KMS-11 (cell line): ENCODE data around the gene PRKG1.

Experiments used
- H2AFZ ChIP-seq: fragments of 200-600 bp; sonication (generic); 2 replicates; pipeline ENCODE4 v1.6.1; 2016; ENCODE audit warnings: antibody characterized with exemption, mixed run types, low read depth
- H3K27ac ChIP-seq: fragments of 200-600 bp; sonication (generic); 2 replicates; pipeline ENCODE4 v1.6.1; 2016; ENCODE audit warnings: mild to moderate bottlenecking, mixed run types
- H3K27me3 ChIP-seq: fragments of 200-600 bp; sonication (generic); 2 replicates; pipeline ENCODE4 v1.6.1; 2017; ENCODE audit warnings: mild to moderate bottlenecking, low read depth, mixed run types, moderate library complexity; ENCODE audit not compliant: insufficient read depth
- H3K36me3 ChIP-seq: fragments of 200-600 bp; sonication (generic); 2 replicates; pipeline ENCODE4 v1.6.1; 2017; ENCODE audit warnings: mild to moderate bottlenecking, mixed run types; ENCODE audit not compliant: insufficient read depth
- H3K4me1 ChIP-seq: fragments of 200-600 bp; sonication (generic); 2 replicates; pipeline ENCODE4 v1.6.1; 2016; ENCODE audit warnings: mild to moderate bottlenecking, low read depth, mixed run types; ENCODE audit not compliant: poor library complexity, severe bottlenecking
- H3K4me2 ChIP-seq: fragments of 200-600 bp; sonication (generic); 2 replicates; pipeline ENCODE4 v1.7.0; 2016; ENCODE audit warnings: mild to moderate bottlenecking, mixed run types
- H3K4me3 ChIP-seq: fragments of 200-600 bp; sonication (generic); IDR thresholded peaks from 2 replicates; pipeline ENCODE4 v1.6.1; 2017; ENCODE audit warnings: low read depth, low read length, mixed read lengths; ENCODE audit not compliant: insufficient read depth
- H3K79me2 ChIP-seq: fragments of 200-600 bp; sonication (generic); 2 replicates; pipeline ENCODE4 v1.6.1; 2016; ENCODE audit warnings: low read depth, mixed run types; ENCODE audit not compliant: insufficient read depth
- H3K9ac ChIP-seq: fragments of 200-600 bp; sonication (generic); 2 replicates; pipeline ENCODE4 v1.6.1; 2016; ENCODE audit warnings: mild to moderate bottlenecking, mixed run types
- H4K20me1 ChIP-seq: fragments of 200-600 bp; sonication (generic); 2 replicates; pipeline ENCODE4 v1.6.1; 2016; ENCODE audit warnings: mild to moderate bottlenecking, mixed run types; ENCODE audit not compliant: insufficient read depth
- CTCF ChIP-seq: fragments of 200-600 bp; sonication (generic); conservative IDR thresholded peaks from 2 replicates; pipeline ENCODE4 v1.6.1; 2017; ENCODE audit warnings: low read depth, mild to moderate bottlenecking, antibody characterized with exemption, low read length, moderate library complexity, mixed read lengths

PRKG1 gene

GRCh38 chr10:52040486-52040885, 966.2 kb downstream of the PRKG1 start:
- Histone ChIP-seq H3K4me2 (no peak overlapping the region), H2AFZ (no peak overlapping the region), H3K79me2 (no peaks in the 10 kb centered on the region), H4K20me1 (no peaks in the 10 kb centered on the region), H3K27ac (no peak overlapping the region), H3K4me1 (no peaks in the 10 kb centered on the region), H3K27me3 (no peaks in the 10 kb centered on the region), H3K9ac (no peak overlapping the region), H3K36me3 (no peaks in the 10 kb centered on the region), H3K4me3 (no peak overlapping the region)
- TF ChIP-seq CTCF = no peak

DNA sequence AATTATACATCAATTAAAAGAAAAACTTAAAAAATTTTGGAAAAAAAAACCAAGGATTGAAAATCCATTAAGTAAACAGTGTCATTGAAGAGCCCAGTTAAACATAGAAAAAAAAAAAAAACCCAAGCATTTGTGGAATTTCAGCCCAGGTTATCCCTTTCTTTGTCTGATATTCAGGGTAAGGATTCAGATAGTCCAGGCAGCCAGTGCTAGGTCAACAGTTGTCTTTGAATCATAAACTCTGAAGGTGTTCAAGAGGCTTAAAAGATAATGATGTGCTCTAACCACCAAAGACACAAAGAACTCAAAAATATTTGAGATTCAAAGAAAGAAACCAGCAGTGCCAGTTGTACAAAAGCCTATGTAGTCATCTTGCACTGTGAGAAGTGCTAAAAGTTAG, 969.5 kb downstream of the PRKG1 start:
- no peaks in the 10 kb centered on the region for H3K27me3 ChIP-seq
- no peak overlapping the region for H3K27ac ChIP-seq
- no peak for TF ChIP-seq CTCF
- no peak overlapping the region for H2AFZ ChIP-seq
- H3K4me3 ChIP-seq = no peak overlapping the region
- H4K20me1 ChIP-seq = no peaks in the 10 kb centered on the region
- H3K79me2 ChIP-seq = no peaks in the 10 kb centered on the region
- no peak overlapping the region for H3K9ac ChIP-seq
- no peaks in the 10 kb centered on the region for H3K4me1 ChIP-seq
- no peak overlapping the region for H3K4me2 ChIP-seq
- no peaks in the 10 kb centered on the region for H3K36me3 ChIP-seq

DNA sequence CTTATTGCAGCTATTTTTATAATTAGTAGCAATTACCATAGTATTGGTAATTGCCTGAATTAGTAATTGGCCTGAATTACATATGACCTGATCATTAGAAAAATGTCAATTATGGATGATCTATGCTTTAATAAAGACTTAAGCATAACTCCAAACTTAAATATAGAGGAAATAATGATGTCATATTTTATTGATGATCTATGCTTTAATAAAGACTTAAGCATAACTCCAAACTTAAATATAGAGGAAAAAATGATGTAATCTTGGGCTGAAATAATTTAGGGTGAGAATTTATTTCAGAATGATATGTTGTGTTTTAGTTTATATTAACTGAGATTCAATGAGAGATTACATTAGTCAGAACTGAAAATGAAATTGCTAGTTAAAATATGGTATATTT, 973.8 kb downstream of the PRKG1 start:
- Histone ChIP-seq H3K9ac (no peak overlapping the region), H3K4me1 (no peaks in the 10 kb centered on the region)
- no peak for TF ChIP-seq CTCF

GRCh38 chr10:52050429-52051047, 976.3 kb downstream of the PRKG1 start:
- Histone ChIP-seq H3K27me3 (no peaks in the 10 kb centered on the region), H3K9ac (no peak overlapping the region), H3K4me1 (no peaks in the 10 kb centered on the region), H3K27ac (no peak overlapping the region), H2AFZ (no peak overlapping the region), H3K79me2 (no peaks in the 10 kb centered on the region), H3K36me3 (no peaks in the 10 kb centered on the region), H3K4me3 (no peak overlapping the region), H3K4me2 (no peak overlapping the region), H4K20me1 (no peaks in the 10 kb centered on the region)
- no peak for TF ChIP-seq CTCF

More for the DNA sequence above, 973.8 kb downstream of the PRKG1 start:
- Histone ChIP-seq H4K20me1 (no peaks in the 10 kb centered on the region), H2AFZ (no peak overlapping the region), H3K27me3 (no peaks in the 10 kb centered on the region), H3K4me2 (no peak overlapping the region), H3K4me3 (no peak overlapping the region), H3K27ac (no peak overlapping the region), H3K79me2 (no peaks in the 10 kb centered on the region), H3K36me3 (no peaks in the 10 kb centered on the region)
